ENCODE data around the gene TOR1B.
"Not testable (repeated sequence)": the region's sequence is repeated elsewhere in the genome, so short reads cannot be mapped to it uniquely, and the experiment has no call there.

The TOR1B gene

GRCh38 chr9:129777769-129778130, 25.2 kb upstream of the TOR1B start:
- no peak for TF ChIP-seq CTCF (conservative IDR thresholded peaks at IDR 0.05)
- no peak overlapping the region for H3K27ac ChIP-seq

- no peak for TF ChIP-seq CTCF (conservative IDR thresholded peaks at IDR 0.05)
- no peak overlapping the region for H3K27ac ChIP-seq
These were observed 24.5 kb upstream of the TOR1B start for GRCh38 chr9:129778469-129778868.

GRCh38 chr9:129779560-129780190, 23.3 kb upstream of the TOR1B start:
- TF ChIP-seq CTCF (conservative IDR thresholded peaks at IDR 0.05) = no peak
- no peak overlapping the region for H3K27ac ChIP-seq

- no peak for TF ChIP-seq CTCF (conservative IDR thresholded peaks at IDR 0.05)
- no peak overlapping the region for H3K27ac ChIP-seq
These were observed 21.9 kb upstream of the TOR1B start for GRCh38 chr9:129781131-129781530.

GRCh38 chr9:129781981-129782380, 21.0 kb upstream of the TOR1B start:
- H3K27ac ChIP-seq = no peak overlapping the region
- TF ChIP-seq CTCF (conservative IDR thresholded peaks at IDR 0.05) = no peak

GRCh38 chr9:129783516-129784361, 19.2 kb upstream of the TOR1B start:
- H3K27ac ChIP-seq = no peak overlapping the region
- TF ChIP-seq CTCF (conservative IDR thresholded peaks at IDR 0.05) = peak; percentile 94

GRCh38 chr9:129784970-129785369, 18.0 kb upstream of the TOR1B start:
- H3K27ac ChIP-seq = not testable (repeated sequence)

- TF ChIP-seq CTCF (conservative IDR thresholded peaks at IDR 0.05) = no peak
- H3K27ac ChIP-seq = no peak overlapping the region
These were observed 17.1 kb upstream of the TOR1B start for GRCh38 chr9:129785866-129786265.
